B cell (primary cell): ENCODE results near the gene YPEL3. TPM values are rescaled to one million over a fixed set of nuclear protein-coding genes. Genes with fewer than 3 reads are reported as not detected.
"Not testable (repeated sequence)": the region's sequence is repeated elsewhere in the genome, so short reads cannot be mapped to it uniquely, and the experiment has no call there.

Experiments used
- ATAC-seq: fragments of 200-7000 bp; cut with Tn5 transposase; one replicate; pipeline ENCODE4 v1.10.0; 2021; ENCODE audit warnings: low read depth, mild to moderate bottlenecking, moderate number of reproducible peaks, moderate library complexity
- CTCF ChIA-PET: fragments of 350-600 bp; sonication (Branson Sonifier 250); formaldehyde crosslinking; loops from one replicate; lab custom pipeline; 2021; ENCODE audit warnings: antibody characterized with exemption, inconsistent platforms; lab: Charles Lee
- POLR2A ChIA-PET: fragments of 350-600 bp; sonication (Branson Sonifier 250); formaldehyde crosslinking; loops from one replicate; lab custom pipeline; 2021; ENCODE audit warnings: antibody characterized with exemption; lab: Charles Lee
- DNase-seq: peaks from one replicate; pipeline ENCODE4 v3.0.0; 2013
- H2AFZ ChIP-seq: 2 replicates; pipeline ENCODE4 v1.6.1; 2012; ENCODE audit warnings: mild to moderate bottlenecking, low read depth, low read length; ENCODE audit not compliant: insufficient read depth, poor library complexity, severe bottlenecking
- H3K27ac ChIP-seq, 2 donors: 1 replicate in 1 of 2; 2 replicates in 1 of 2; pipeline ENCODE4 v1.5.1; 2012 to 2013; ENCODE audit warnings: low read length in 2 of 2, mild to moderate bottlenecking in 2 of 2, moderate library complexity in 1 of 2
- H3K27me3 ChIP-seq, 4 experiments: fragments of 200-600 bp in 1 of 4; sonication (generic) in 1 of 4; replicated peaks in 1 of 4; 1 replicate in 2 of 4; 2 replicates in 2 of 4; pipeline versions ENCODE4 v1.6.1 to v1.7.0; 2013 to 2016; ENCODE audit warnings: low read length in 3 of 4, mild to moderate bottlenecking in 2 of 4, mixed read lengths in 1 of 4, moderate library complexity in 1 of 4; ENCODE audit not compliant: insufficient read depth in 4 of 4, control insufficient read depth in 3 of 4; ENCODE audit errors: control extremely low read depth in 1 of 4
- H3K36me3 ChIP-seq, 2 experiments: replicated peaks in 1 of 2; 1 replicate in 1 of 2; 2 replicates in 1 of 2; pipeline versions ENCODE4 v1.6.1 to v1.7.1; 2013; ENCODE audit warnings: low read length in 1 of 2; ENCODE audit not compliant: insufficient read depth in 2 of 2, control insufficient read depth in 1 of 2; ENCODE audit errors: control extremely low read depth in 1 of 2, extremely low read depth in 1 of 2
- H3K4me1 ChIP-seq, 2 donors: fragments of 200-600 bp in 1 of 2; sonication (generic) in 1 of 2; 1 replicate in 1 of 2; 2 replicates in 1 of 2; pipeline versions ENCODE4 v1.5.1 to v1.6.1; 2013 to 2017; ENCODE audit warnings: low read length in 2 of 2; ENCODE audit not compliant: control insufficient read depth in 2 of 2, insufficient read depth in 2 of 2
- H3K4me2 ChIP-seq: replicated peaks from 2 replicates; pipeline ENCODE3; 2012; ENCODE audit warnings: mild to moderate bottlenecking, low read depth, low read length; ENCODE audit not compliant: poor library complexity, severe bottlenecking
- H3K4me3 ChIP-seq, 5 experiments: fragments of 200-600 bp in 1 of 5; sonication (generic) in 1 of 5; 1 replicate in 3 of 5; 2 replicates in 2 of 5; pipeline versions ENCODE4 v1.5.1 to v1.7.0; 2011 to 2016; ENCODE audit warnings: low read length in 4 of 5, mild to moderate bottlenecking in 4 of 5, low read depth in 2 of 5, control low read depth in 1 of 5, moderate library complexity in 1 of 5; ENCODE audit not compliant: insufficient read depth in 1 of 5; ENCODE audit errors: control extremely low read depth in 1 of 5, extremely low read depth in 1 of 5
- H3K79me2 ChIP-seq: fragments of 200-600 bp; sonication (generic); one replicate; pipeline ENCODE4 v1.6.0; 2016; ENCODE audit warnings: low read length; ENCODE audit not compliant: control insufficient read depth, insufficient read depth
- H3K9ac ChIP-seq: fragments of 200-600 bp; sonication (generic); 2 replicates; pipeline ENCODE4 v1.6.1; 2017; ENCODE audit warnings: mild to moderate bottlenecking, low read length, moderate library complexity
- H3K9me3 ChIP-seq, 3 donors: one replicate each; pipeline versions ENCODE4 v1.6.1 to v1.7.1; 2013; ENCODE audit warnings: low read length in 2 of 3; ENCODE audit not compliant: control insufficient read depth in 2 of 3, insufficient read depth in 1 of 3; ENCODE audit errors: control extremely low read depth in 1 of 3
- H4K20me1 ChIP-seq: 2 replicates; pipeline ENCODE4 v1.6.0; 2012; ENCODE audit warnings: mild to moderate bottlenecking, low read length; ENCODE audit not compliant: insufficient read depth, control insufficient read depth, poor library complexity, severe bottlenecking
- H3K27ac Mint-ChIP-seq: one replicate; pipeline ENCODE4 v1.8.0; 2021; ENCODE audit warnings: mixed read lengths
- H3K27me3 Mint-ChIP-seq: one replicate; pipeline ENCODE4 v1.8.0; 2021; ENCODE audit warnings: mixed read lengths
- H3K4me1 Mint-ChIP-seq: one replicate; pipeline ENCODE4 v1.8.0; 2021; ENCODE audit warnings: mixed read lengths
- H3K4me3 Mint-ChIP-seq: one replicate; pipeline ENCODE4 v1.8.0; 2021; ENCODE audit warnings: mixed read lengths
- H3K9me3 Mint-ChIP-seq: one replicate; pipeline ENCODE4 v1.8.0; 2022; ENCODE audit warnings: mixed read lengths; ENCODE audit not compliant: insufficient read depth
- EZH2 ChIP-seq: IDR thresholded peaks from 2 replicates; pipeline ENCODE4 v1.6.1; 2012; ENCODE audit warnings: borderline replicate concordance, low read depth, mild to moderate bottlenecking, moderate library complexity, low read length; ENCODE audit not compliant: insufficient read depth, poor library complexity, severe bottlenecking
- WGBS: methylation state at CpG from one replicate; pipeline ENCODE4 v1.1.5; 2013; ENCODE audit warnings: missing lambda C conversion rate; ENCODE audit not compliant: insufficient coverage; 5-methylcytosine and 5-hydroxymethylcytosine counted together
- intact Hi-C: fragments of 100-400 bp; cut with micrococcal nuclease; formaldehyde crosslinking; loops from one replicate; pipeline ENCODE4 v1.10.0; 2022
- polyA plus RNA-seq: library from polyadenylated mRNA; depleted of rRNA; stranded (reverse); fragments of >200 nt; gene quantifications from 2 replicates; pipeline ENCODE4 v1.2.3, GENCODE V29; 2012
- total RNA-seq, 2 donors: library from RNA; stranded (reverse); fragments of 120-200 nt in 1 of 2; gene quantifications; 1 replicate in 1 of 2; 2 replicates in 1 of 2; pipeline versions ENCODE4 v1.2.3 to v1.2.4, GENCODE V29; 2013 to 2022
- TF ChIP-seq, protein P1 (sequence below): fragments of 200-600 bp; IDR thresholded peaks from one replicate; pipeline ENCODE4 v1.8.0; 2022; ENCODE audit warnings: antibody characterized with exemption, mild to moderate bottlenecking

Gene YPEL3
- total and polyA plus RNA-seq, 2 donors (not counting 1 experiment from before 2014, with no cell fraction given): 314 to 414 TPM

DNA sequence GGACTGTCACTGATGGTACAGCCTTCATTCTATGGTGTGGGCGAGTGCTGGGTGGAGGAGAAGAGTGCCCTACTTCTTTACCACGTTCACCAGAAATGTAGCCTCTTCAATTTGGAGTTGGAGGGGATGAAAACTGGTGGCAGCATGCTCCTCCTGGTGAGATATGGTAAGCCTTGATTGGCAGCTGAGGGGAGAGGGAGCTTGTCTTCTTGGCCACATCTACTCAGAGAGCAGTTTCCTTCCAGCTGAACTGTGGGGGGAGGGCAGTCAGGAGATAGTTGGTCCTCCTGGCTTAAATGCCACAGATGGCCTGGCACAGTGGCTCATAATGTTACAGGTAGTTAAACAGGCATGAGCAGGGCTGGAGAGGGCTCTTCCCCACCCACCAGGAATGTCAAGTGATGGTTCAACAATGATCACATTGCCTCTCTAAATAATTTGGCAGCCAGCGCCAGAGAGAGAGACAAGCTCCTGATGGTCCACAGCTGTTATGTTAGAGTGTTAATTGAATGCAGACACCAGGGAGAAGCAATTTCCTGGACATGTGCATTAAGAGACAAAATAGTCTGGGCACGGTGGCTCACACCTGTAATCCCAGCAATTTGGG is 36.0 kb upstream of the YPEL3 start:
- H3K4me1 ChIP-seq: no peaks in the 10 kb centered on the region
- H3K27ac ChIP-seq: no peak overlapping the region
- no peaks in the 10 kb centered on the region for H3K27me3 ChIP-seq
- TF ChIP-seq, protein P1, sequence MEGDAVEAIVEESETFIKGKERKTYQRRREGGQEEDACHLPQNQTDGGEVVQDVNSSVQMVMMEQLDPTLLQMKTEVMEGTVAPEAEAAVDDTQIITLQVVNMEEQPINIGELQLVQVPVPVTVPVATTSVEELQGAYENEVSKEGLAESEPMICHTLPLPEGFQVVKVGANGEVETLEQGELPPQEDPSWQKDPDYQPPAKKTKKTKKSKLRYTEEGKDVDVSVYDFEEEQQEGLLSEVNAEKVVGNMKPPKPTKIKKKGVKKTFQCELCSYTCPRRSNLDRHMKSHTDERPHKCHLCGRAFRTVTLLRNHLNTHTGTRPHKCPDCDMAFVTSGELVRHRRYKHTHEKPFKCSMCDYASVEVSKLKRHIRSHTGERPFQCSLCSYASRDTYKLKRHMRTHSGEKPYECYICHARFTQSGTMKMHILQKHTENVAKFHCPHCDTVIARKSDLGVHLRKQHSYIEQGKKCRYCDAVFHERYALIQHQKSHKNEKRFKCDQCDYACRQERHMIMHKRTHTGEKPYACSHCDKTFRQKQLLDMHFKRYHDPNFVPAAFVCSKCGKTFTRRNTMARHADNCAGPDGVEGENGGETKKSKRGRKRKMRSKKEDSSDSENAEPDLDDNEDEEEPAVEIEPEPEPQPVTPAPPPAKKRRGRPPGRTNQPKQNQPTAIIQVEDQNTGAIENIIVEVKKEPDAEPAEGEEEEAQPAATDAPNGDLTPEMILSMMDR: no peak
- no peak for TF ChIP-seq EZH2
- ChIA-PET POLR2A (no interaction called here), CTCF (interaction anchor here (0.7 kb wide), 1 partner anchor 67 kb away, joined by 3 read pairs; no protein-coding TSS in a partner anchor)
- H3K4me2 ChIP-seq: no peak overlapping the region
- ATAC-seq (no peak), DNase-seq (no peak)
- H3K27me3 Mint-ChIP-seq: no peaks in the 10 kb centered on the region
- WGBS: 90% methylated on average over 2 of the region's 4 CpGs
- no peaks in the 10 kb centered on the region for H3K79me2 ChIP-seq
- H3K27ac Mint-ChIP-seq: no peak overlapping the region
- H3K36me3 ChIP-seq: no peaks in the 10 kb centered on the region
- intact Hi-C loops: no loop called here
- no peaks in the 10 kb centered on the region for H3K4me1 Mint-ChIP-seq
- no peak overlapping the region for H3K4me3 ChIP-seq
- no peaks in the 10 kb centered on the region for H3K9me3 ChIP-seq
- no peak overlapping the region for H3K9ac ChIP-seq
- H3K4me3 Mint-ChIP-seq: no peak overlapping the region
- H2AFZ ChIP-seq: no peak overlapping the region
- H3K9me3 Mint-ChIP-seq: no peaks in the 10 kb centered on the region
- no peaks in the 10 kb centered on the region for H4K20me1 ChIP-seq

DNA sequence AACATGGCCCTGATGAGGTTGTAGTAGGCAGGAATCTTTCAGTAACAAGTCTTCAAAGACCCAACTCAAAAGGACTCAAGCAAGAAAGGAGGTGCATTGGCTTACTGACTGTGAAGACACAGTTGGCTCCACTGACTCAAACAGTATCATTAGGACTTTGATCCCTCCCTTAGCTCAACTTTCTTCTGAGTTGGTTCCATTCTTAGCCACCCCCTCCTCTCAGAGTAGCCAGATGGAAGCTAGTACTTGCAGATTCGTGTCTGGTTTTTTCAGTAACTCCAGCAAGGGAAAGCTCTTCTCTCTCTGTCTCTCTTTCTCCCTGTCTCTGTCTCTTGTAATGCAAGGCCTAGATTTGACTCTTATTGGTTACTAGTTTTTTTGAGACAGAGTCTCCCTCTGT is 32.0 kb upstream of the YPEL3 start:
- WGBS: no CpG with 5 or more reads among the region's 1 CpG
- POLR2A ChIA-PET: interaction anchor here (0.7 kb wide), 1 partner anchor 294 kb away, joined by 3 read pairs; no protein-coding TSS in a partner anchor

DNA sequence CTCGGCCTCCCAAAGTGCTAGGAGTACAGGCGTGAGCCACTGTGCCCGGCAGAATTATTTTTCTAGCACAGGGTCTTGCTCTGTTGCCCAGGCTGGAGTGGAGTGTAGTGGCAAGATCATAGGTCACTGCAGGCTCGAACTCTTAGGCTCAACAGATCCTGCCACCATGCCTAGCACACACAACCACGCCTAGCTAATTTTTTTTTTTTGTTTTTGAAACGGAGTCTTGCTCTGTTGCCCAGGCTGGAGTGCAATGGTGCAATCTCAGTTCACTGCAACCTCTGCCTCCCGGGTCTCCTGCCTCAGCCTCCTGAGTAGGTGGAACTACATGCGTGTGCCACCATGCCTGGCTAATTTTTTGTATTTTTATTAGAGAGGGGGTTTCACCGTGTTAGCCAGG is 29.7 kb upstream of the YPEL3 start:
- Histone ChIP-seq H3K79me2 (peaks cover 11% of the 10 kb centered on the region), H3K4me1 (peaks cover 13 to 17% of the 10 kb centered on the region in 2 donors)
- H3K36me3 ChIP-seq, H3K4me2 ChIP-seq, H3K27me3 ChIP-seq, H3K4me3 ChIP-seq, H4K20me1 ChIP-seq, H3K27ac Mint-ChIP-seq, H3K27me3 Mint-ChIP-seq, ATAC-seq, H2AFZ ChIP-seq, intact Hi-C loops, H3K4me3 Mint-ChIP-seq, H3K9me3 ChIP-seq, H3K9ac ChIP-seq, H3K27ac ChIP-seq, H3K9me3 Mint-ChIP-seq, DNase-seq: not testable (repeated sequence)
- H3K4me1 Mint-ChIP-seq: peaks cover 16% of the 10 kb centered on the region
- 89% methylated on average over 6 of the region's 9 CpGs for WGBS
- POLR2A ChIA-PET: interaction anchor here (0.6 to 0.7 kb wide), 2 partner anchors 246 to 368 kb away, joined by 3 to 4 read pairs; no protein-coding TSS in a partner anchor
- CTCF ChIA-PET: interaction anchor here (1.1 kb wide), 1 partner anchor 34 kb away, joined by 3 read pairs; the partner anchor contains the start of gene TBX6

More for the DNA sequence above, 32.0 kb upstream of the YPEL3 start:
- ATAC-seq (no peak), DNase-seq (no peak)
- H3K4me2 ChIP-seq: no peak overlapping the region
- H3K79me2 ChIP-seq: no peaks in the 10 kb centered on the region
- H3K9me3 ChIP-seq: no peaks in the 10 kb centered on the region
- H3K27ac ChIP-seq: no peak overlapping the region
- Mint-ChIP-seq H3K4me1 (peaks cover 2% of the 10 kb centered on the region), H3K9me3 (no peaks in the 10 kb centered on the region), H3K27me3 (no peaks in the 10 kb centered on the region), H3K27ac (no peak overlapping the region), H3K4me3 (no peak overlapping the region)
- H3K9ac ChIP-seq: no peak overlapping the region
- H3K4me3 ChIP-seq: no peak overlapping the region
- H3K36me3 ChIP-seq: no peaks in the 10 kb centered on the region
- CTCF ChIA-PET: no interaction called here
- H2AFZ ChIP-seq: no peak overlapping the region
- H4K20me1 ChIP-seq: no peaks in the 10 kb centered on the region
- TF ChIP-seq, protein P1: no peak
- H3K4me1 ChIP-seq: peaks cover 3 to 5% of the 10 kb centered on the region in 2 donors
- intact Hi-C loops: no loop called here
- H3K27me3 ChIP-seq: no peaks in the 10 kb centered on the region
